ENCODE data around the gene MTRR.

MTRR gene

GRCh38 chr5:7926720-7927119 lies 57.8 kb downstream of the MTRR start:
- TF ChIP-seq CTCF (IDR thresholded peaks at IDR 0.05; ENCODE audit: low read depth, low read length) = no peak
- no peak overlapping the region for H3K4me3 ChIP-seq (ENCODE audit: low read depth, low read length)

- peak; percentile 80 for TF ChIP-seq CTCF (IDR thresholded peaks at IDR 0.05; ENCODE audit: low read depth, low read length)
- no peak overlapping the region for H3K4me3 ChIP-seq (ENCODE audit: low read depth, low read length)
Observed at GRCh38 chr5:7927466-7928375, 58.8 kb downstream of the MTRR start.

- H3K4me3 ChIP-seq (ENCODE audit: low read depth, low read length) = no peak overlapping the region
- no peak for TF ChIP-seq CTCF (IDR thresholded peaks at IDR 0.05; ENCODE audit: low read depth, low read length)
Observed at GRCh38 chr5:7930011-7930410, 61.1 kb downstream of the MTRR start.

- no peak for TF ChIP-seq CTCF (IDR thresholded peaks at IDR 0.05; ENCODE audit: low read depth, low read length)
- H3K4me3 ChIP-seq (ENCODE audit: low read depth, low read length) = no peak overlapping the region
Observed at GRCh38 chr5:7941692-7942091, 72.7 kb downstream of the MTRR start.

GRCh38 chr5:7947301-7947700 lies 78.4 kb downstream of the MTRR start:
- H3K4me3 ChIP-seq (ENCODE audit: low read depth, low read length) = no peak overlapping the region
- TF ChIP-seq CTCF (IDR thresholded peaks at IDR 0.05; ENCODE audit: low read depth, low read length) = no peak
